NCI-H2196 (cell line): ENCODE data around the gene SUGCT.
A peak's percentile ranks its signal among the peaks of the same experiment; 100 is the strongest.

Source experiments
- DNase-seq: peaks from one replicate; lab custom pipeline; 2025; ENCODE audit not compliant: unreplicated experiment; lab: John Stamatoyannopoulos, UW

Gene SUGCT

GRCh38 chr7:40316176-40316575, 181.4 kb downstream of the SUGCT start:
- no peak for DNase-seq

- no peak for DNase-seq
Observed at GRCh38 chr7:40324914-40325313, 190.1 kb downstream of the SUGCT start.

GRCh38 chr7:40327113-40327512, 192.3 kb downstream of the SUGCT start:
- no peak for DNase-seq

GRCh38 chr7:40327873-40328272, 193.1 kb downstream of the SUGCT start:
- no peak for DNase-seq

GRCh38 chr7:40329601-40330153, 194.9 kb downstream of the SUGCT start:
- DNase-seq = peak; percentile 47

- no peak for DNase-seq
Observed at GRCh38 chr7:40330408-40330807, 195.6 kb downstream of the SUGCT start.

- no peak for DNase-seq
Observed at GRCh38 chr7:40331915-40332314, 197.1 kb downstream of the SUGCT start.

- no peak for DNase-seq
Observed at GRCh38 chr7:40332516-40332915, 197.7 kb downstream of the SUGCT start.

- DNase-seq = no peak
Observed at GRCh38 chr7:40341836-40342235, 207.0 kb downstream of the SUGCT start.

- DNase-seq = no peak
Observed at GRCh38 chr7:40346554-40346953, 211.7 kb downstream of the SUGCT start.

- no peak for DNase-seq
Observed at GRCh38 chr7:40348126-40348728, 213.4 kb downstream of the SUGCT start.

GRCh38 chr7:40350100-40350499, 215.3 kb downstream of the SUGCT start:
- no peak for DNase-seq

- DNase-seq = no peak
Observed at GRCh38 chr7:40354711-40355110, 219.9 kb downstream of the SUGCT start.

GRCh38 chr7:40356312-40356711, 221.5 kb downstream of the SUGCT start:
- DNase-seq = no peak

- DNase-seq = no peak
Observed at GRCh38 chr7:40356871-40357709, 222.3 kb downstream of the SUGCT start.

GRCh38 chr7:40369641-40370277, 235.0 kb downstream of the SUGCT start:
- DNase-seq = no peak

GRCh38 chr7:40371806-40372440, 237.1 kb downstream of the SUGCT start:
- no peak for DNase-seq

- DNase-seq = no peak
Observed at GRCh38 chr7:40374575-40374974, 239.8 kb downstream of the SUGCT start.

GRCh38 chr7:40380111-40380510, 245.3 kb downstream of the SUGCT start:
- no peak for DNase-seq

- no peak for DNase-seq
Observed at GRCh38 chr7:40382145-40382544, 247.3 kb downstream of the SUGCT start.

- no peak for DNase-seq
Observed at GRCh38 chr7:40393660-40394059, 258.9 kb downstream of the SUGCT start.
